Ovary (tissue), 3 donors: ENCODE measurements around the gene TBATA.

Source experiments
- EP300 ChIP-seq: sonication (generic); formaldehyde crosslinking; IDR thresholded peaks from one replicate; pipeline ENCODE4 v1.6.1; 2017; ENCODE audit warnings: antibody characterized with exemption
- POLR2A ChIP-seq: fragments of 450-650 bp; IDR thresholded peaks from one replicate; pipeline ENCODE4 v1.6.1; 2017; ENCODE audit warnings: antibody characterized with exemption, mild to moderate bottlenecking, moderate library complexity
- TF ChIP-seq, protein P1 (sequence below), 3 donors: fragments of 450-650 bp in 2 of 3; fragments of 200-600 bp in 1 of 3; IDR thresholded peaks; one replicate each; pipeline versions ENCODE4 v1.5.1 to v1.8.0; 2016 to 2022; ENCODE audit warnings: antibody characterized with exemption in 3 of 3, mild to moderate bottlenecking in 1 of 3
- donor health status: DM: no; HTN: no; CAD: no.

- TF ChIP-seq EP300: no peak
- TF ChIP-seq, protein P1, sequence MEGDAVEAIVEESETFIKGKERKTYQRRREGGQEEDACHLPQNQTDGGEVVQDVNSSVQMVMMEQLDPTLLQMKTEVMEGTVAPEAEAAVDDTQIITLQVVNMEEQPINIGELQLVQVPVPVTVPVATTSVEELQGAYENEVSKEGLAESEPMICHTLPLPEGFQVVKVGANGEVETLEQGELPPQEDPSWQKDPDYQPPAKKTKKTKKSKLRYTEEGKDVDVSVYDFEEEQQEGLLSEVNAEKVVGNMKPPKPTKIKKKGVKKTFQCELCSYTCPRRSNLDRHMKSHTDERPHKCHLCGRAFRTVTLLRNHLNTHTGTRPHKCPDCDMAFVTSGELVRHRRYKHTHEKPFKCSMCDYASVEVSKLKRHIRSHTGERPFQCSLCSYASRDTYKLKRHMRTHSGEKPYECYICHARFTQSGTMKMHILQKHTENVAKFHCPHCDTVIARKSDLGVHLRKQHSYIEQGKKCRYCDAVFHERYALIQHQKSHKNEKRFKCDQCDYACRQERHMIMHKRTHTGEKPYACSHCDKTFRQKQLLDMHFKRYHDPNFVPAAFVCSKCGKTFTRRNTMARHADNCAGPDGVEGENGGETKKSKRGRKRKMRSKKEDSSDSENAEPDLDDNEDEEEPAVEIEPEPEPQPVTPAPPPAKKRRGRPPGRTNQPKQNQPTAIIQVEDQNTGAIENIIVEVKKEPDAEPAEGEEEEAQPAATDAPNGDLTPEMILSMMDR (IDR thresholded peaks at IDR 0.05): no peak
- no peak for TF ChIP-seq POLR2A
These were observed 26.7 kb upstream of the TBATA start for GRCh38 chr10:70811881-70812280.
